Brain pericyte (primary cell): ENCODE results near the gene PER3.

Experiments used
- DNase-seq: peaks from one replicate; pipeline ENCODE4 v3.0.0-alpha.2; 2012; ENCODE audit warnings: low read depth, low spot score

PER3 gene

DNA sequence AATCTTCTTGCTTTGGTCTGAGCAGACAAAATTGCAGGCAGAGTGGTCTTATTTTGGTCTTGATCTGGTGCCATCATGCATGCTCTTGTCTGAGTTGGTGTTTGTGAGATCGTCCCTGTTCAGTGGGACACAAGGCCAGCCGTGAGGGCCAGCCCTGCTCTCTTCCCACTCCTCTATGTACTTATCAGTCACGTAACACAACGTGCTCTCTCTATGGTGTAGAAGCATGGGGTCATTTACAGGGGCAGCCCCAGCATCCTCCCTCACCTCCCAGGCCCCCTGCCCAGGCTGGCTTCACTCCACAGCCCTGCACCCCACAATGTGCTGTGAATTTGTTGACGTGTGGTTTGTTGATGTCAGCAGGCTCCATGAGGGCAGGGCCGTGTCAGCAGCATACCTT is 87.0 kb downstream of the PER3 start:
- DNase-seq = no peak

- no peak for DNase-seq
These were observed 90.0 kb downstream of the PER3 start for GRCh38 chr1:7873801-7874795.

DNA sequence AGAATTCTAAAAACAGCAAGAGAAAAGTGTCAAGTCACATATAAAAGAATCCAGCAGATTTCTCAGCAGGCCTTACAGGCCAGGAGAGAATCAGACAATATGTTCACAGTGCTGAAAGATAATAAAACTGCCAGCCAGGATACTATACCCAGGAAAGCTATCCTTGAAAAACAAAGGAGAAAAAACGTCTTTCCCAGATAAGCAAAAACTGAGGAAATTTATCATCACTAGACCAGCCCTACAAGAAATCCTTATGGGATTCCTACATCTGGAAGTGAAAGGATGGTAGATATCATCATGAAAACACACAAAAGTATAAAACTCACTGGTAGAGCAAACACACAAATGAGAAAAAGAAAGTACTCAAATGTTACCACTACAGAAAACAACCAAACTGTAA is 93.9 kb downstream of the PER3 start:
- DNase-seq = no peak

GRCh38 chr1:7879228-7879627 is 95.1 kb downstream of the PER3 start:
- no peak for DNase-seq

DNA sequence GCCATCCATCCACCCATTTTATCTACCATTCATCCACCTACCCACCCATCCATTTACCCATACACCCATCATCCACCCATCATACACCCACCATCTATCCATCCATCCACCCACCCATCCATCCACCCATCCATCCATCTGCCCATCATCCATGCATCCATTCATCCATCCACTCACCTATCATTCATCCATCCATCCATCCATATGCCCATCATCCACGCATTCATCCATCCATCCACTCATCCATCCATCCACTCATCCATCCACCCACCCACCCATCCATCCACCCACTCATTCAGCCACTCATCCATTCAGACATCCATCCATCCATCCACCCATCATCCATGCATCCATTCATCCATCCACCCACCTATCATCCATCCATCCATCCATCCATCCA is 100.7 kb downstream of the PER3 start:
- DNase-seq = no peak

DNA sequence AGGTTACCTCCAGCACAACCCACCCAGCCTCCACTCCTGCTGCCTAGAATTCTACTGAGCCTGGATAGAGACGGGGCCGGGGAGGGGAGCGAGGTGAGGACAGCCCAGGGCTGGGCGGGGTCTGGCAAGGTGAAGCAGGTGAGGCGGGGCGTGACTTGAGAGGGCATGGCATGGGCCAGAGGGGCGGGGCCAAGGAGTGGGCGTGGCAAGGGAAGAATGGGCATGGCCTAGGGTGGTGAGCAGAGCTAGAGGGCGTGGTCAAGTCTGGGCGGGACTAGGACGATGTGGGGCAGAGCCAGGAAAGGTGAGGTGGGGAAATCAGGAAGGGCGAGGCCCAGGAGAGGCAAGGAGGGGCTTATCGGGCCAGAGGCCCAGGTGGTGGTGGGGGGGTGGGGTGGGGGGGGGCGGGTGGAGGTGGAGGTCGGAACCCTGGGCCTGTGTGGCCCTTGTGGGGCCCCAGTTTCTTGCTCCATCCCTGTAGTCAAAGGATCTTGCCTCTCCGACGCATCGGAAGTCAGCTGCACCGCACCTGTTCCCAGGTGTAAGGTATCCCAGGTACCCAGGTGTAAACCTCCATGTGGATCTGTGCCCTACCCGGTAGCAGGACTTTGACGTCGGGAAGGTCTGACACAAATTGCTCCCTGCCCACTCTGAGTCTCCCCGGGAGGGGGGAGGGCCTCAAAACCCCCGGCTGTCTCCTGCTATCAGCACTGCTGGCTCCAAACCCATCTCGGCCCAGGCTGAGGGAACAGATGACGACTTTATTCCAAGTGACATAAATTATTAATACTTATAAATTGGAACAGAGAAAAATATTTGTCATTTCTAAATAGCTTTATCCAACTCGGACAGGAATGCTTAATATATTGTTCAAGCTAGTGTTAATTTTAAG is 101.7 kb downstream of the PER3 start:
- no peak for DNase-seq

DNA sequence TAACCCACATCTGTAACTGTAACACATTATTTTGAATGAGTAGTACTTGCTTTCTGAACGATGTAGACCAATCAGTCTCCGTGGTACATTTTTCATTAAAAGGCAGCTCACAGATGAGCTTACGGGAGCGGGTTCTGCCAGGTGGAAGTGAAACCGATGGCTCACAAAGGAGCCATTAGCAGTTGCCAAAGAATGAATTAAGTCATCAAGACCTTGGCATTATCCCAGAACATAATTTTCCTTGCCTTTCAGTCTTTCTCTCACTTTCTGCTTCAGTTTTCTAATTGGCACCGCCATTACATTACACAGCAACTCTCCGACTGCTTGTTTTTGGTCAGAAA is 102.3 kb downstream of the PER3 start:
- DNase-seq = no peak

DNA sequence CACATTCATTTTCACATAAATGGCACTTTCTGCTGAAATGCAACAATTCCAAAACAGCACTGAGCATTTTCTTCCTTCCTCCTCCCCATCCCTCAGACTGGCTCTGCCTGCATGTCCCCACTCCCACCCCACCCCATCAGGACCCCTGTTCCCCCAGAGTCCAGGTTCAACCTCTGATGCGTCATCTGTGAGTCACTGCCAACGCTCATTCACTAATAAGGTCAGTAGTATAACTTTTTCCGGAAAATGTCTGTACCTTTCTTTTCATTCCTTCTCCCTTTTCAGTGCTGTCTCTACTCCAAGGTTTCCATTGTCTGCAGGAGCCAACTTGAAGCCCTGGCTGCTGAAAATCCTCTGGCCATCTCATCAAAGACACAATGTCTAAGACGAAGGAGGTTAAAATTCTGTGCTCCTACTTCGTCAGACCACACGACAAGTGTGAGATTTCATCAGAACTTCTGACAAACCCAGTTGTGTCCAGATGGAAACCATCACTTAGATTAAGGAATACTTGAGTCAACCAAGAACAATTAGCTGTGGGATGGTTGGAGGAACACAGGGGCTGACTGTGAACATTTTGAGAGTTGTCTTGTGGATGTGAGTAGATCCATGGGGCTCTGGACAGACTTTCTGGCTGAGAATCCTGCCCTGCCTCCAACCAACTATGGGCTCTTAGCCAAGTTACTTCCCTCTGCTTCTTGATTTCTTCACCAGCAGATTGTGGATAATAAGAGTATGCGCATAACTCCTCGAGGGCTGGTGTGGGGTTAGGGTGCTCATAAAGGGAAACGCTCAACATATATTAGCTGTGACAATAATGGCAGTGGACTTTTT is 104.4 kb downstream of the PER3 start:
- no peak for DNase-seq

GRCh38 chr1:7890853-7891252 is 106.8 kb downstream of the PER3 start:
- no peak for DNase-seq

DNA sequence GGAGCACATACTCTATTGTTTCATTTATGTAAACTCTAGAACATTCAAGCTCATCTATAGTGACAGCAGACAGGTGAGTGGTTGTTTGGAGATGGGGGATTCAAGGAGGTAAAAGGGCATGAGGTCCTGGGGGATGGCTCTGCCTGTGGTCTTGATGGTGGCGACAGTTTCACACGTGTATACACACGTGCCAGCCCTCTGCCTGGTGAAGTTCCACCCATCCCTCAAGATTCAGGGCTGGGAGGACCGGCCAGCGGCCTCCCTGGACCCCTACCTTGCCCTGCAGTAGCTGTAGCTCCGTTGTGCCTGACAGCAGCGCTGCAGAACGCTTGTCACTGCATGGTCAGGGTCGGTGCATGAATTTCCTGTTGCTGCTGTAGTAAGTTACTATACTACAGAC is 107.7 kb downstream of the PER3 start:
- DNase-seq = no peak

DNA sequence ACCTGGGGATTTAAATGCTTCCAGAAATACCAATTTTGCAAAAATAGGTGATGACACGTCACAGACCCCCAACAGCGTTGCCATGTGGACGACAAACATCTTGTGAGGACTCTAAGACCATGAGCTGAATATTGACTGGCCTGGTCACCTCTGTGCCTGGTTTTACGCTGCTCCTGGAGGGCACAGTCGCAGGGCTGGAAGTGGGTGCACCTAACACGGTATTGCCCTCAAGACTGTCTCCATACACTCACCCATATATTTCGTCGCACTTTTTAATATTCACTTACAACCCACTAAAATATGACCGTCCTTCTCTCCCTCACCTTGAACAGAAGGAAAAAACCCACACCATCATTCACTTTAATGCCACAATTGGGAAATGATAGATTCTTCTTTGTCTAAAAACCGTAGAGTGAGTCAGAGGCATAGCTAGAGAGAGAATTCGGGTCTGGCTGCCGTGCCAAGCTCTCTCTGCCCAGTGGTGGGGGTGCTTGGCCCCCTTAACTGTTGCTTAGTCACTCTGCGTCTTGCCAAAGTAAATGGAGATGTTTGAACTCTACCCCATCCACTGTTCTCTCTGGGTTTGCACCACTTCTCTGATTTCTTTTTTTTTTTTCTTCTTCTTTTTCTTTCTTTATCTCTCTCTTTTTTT is 109.6 kb downstream of the PER3 start:
- peak; percentile 16 for DNase-seq
